Kidney capillary endothelial cell (primary cell): ENCODE data around the gene SYDE1.
A peak's percentile ranks its signal among the peaks of the same experiment; 100 is the strongest.
"Not testable (repeated sequence)": the region's sequence is repeated elsewhere in the genome, so short reads cannot be mapped to it uniquely, and the experiment has no call there.

Source experiments
- DNase-seq: peaks from one replicate; pipeline ENCODE4 v3.0.0-alpha.2; 2018; ENCODE audit warnings: low spot score

The SYDE1 gene, protein sequence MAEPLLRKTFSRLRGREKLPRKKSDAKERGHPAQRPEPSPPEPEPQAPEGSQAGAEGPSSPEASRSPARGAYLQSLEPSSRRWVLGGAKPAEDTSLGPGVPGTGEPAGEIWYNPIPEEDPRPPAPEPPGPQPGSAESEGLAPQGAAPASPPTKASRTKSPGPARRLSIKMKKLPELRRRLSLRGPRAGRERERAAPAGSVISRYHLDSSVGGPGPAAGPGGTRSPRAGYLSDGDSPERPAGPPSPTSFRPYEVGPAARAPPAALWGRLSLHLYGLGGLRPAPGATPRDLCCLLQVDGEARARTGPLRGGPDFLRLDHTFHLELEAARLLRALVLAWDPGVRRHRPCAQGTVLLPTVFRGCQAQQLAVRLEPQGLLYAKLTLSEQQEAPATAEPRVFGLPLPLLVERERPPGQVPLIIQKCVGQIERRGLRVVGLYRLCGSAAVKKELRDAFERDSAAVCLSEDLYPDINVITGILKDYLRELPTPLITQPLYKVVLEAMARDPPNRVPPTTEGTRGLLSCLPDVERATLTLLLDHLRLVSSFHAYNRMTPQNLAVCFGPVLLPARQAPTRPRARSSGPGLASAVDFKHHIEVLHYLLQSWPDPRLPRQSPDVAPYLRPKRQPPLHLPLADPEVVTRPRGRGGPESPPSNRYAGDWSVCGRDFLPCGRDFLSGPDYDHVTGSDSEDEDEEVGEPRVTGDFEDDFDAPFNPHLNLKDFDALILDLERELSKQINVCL

GRCh38 chr19:15107061-15108010 lies at the start of gene SYDE1:
Gene SYDE1, plus strand, starts transcription at chr19:15107401. Its CDS starts 33 bp downstream, at chr19:15107434.
- DNase-seq, result peak; percentile 41

DNA sequence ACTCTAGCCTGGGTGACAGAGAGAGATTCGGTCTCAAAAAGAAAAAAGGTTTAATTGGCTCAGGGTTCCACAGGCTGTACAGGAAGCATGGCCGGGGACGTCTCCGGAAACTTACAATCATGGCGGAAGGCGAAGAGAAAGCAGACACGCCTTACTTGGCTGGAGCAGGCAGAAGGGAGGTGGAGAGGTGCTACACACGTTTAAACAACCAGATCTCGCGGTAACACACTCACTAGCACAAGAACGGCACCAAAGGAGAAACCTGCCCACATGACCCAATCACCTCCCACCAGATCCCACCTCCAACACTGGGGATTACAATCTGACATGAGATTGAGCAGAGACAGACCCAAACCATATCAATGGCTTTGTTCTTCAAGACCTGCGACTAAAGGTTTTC lies 45.2 kb upstream of the SYDE1 start:
- DNase-seq, result no peak

- not testable (repeated sequence) for DNase-seq
These were observed 36.8 kb upstream of the SYDE1 start for GRCh38 chr19:15070386-15070785.

DNA sequence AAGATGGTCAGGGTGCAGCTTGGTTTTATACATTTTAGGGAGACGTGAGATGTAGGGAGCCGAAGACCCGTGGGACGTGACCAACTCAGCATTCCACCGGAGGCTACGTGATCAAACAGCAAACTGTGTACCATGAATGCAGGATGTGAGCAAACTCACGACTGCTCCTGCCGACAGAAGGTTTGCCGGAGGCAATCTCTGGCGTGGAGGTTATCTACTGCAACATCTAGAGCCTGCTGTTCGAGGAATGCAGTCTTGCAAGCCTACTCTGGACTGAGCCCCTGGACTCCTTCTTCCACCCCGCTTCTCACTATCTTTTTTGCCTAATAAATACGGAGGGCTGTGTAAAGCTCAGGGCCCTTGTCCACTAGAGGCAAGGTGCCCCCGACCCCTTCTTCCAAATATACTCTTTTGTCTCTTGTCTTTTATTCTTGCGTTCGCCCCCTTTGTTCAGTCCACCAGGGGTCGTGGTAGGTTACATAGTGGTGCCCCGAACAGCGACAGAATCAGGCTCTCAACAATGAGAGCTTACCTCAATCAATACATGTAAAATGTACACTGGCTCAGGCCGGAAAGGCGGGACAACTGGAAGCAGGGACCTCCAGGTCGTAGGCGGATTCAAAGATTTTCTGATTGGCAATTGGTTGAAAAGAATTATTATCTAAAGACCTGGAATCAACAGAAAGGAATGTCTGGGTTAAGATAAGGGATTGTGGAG lies 34.1 kb upstream of the SYDE1 start:
- DNase-seq, result no peak

DNA sequence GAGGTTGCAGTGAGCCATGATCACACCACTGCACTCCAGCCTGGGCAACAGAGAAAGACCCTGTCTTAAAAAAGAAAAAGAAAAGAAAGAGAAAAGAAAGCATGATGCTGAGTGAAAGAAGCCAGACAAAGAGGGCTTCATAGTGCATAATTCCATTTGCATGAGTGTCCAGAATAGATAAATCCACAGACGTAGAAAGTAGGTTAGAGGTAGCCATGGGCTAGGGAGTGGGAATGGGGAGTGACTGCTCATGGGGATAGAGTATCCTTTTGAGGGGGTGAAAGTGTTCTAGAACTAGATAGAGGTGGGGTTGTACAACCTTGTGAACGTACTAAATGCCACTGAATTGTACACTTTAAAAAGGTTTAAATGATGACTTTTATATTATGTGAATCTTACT lies 32.8 kb upstream of the SYDE1 start:
- no peak for DNase-seq

GRCh38 chr19:15075806-15076205 lies 31.4 kb upstream of the SYDE1 start:
- no peak for DNase-seq

GRCh38 chr19:15080002-15080401 lies 27.2 kb upstream of the SYDE1 start:
- DNase-seq, result not testable (repeated sequence)

DNA sequence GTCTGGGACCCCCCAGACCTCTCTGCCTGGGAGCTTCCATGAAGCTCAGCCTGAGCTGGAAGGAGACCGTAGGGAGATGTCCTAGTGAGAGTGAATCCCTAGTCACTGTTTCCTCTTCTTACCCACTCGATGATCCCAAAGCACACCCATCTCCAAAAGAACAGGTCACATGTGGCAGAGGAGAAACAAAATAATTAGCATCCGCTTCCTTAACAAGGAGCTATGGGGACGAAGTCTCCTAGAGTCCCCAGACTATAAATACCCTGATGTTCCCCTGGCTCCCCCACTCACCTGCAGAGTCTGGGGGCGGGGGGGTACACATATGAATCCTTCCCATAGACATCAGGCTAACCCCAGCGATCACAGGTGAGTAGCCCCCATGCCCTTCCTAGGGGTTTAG lies 25.3 kb upstream of the SYDE1 start, which contains the start of gene OR1I1:
Gene OR1I1 (plus strand): TSS at position 301 of the 400 bp plus-strand sequence. CDS start 4,855 bp downstream, outside the sequence.
- no peak for DNase-seq

- no peak for DNase-seq
These were observed 20.0 kb upstream of the SYDE1 start for GRCh38 chr19:15087182-15087581.

DNA sequence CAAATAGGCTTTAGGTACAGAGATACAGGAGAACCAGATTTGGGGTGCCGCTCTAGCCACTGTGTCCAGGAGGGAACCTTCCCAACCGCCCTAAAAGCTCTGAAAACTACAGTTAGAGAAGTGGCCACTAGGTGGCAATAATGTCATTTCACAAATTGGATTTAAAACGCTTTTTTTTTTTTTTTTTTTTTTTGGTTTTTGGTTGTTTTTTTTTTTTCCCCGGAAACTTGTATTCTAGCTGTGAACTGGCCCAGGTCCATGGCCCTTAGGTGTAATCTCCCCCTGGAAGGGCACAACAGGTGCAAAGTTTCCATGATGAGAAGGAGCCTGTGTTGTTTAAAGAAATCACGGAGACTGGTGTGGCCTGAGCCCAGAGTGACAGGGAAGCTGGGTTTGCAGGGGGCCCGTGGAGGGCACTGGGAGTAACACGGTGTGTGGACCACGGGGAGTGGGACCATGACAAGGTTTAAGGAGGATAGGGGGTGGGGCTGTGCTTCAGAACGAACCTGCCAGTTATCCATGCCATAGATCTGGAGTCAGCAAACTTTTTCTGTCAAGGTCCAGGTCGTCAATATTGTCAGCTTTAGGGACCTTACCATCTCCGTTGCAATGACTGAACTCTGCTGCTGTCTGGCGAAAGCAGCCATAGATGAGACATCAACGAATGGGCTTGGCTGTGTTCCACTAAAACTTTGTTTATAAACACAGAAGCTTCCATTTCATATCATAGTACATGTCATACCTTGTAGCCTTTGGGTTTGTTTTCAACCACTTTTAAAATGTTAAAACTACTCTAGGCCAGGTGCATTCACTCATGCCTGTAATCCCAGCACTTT lies 15.1 kb upstream of the SYDE1 start:
- DNase-seq, result peak; percentile 53

DNA sequence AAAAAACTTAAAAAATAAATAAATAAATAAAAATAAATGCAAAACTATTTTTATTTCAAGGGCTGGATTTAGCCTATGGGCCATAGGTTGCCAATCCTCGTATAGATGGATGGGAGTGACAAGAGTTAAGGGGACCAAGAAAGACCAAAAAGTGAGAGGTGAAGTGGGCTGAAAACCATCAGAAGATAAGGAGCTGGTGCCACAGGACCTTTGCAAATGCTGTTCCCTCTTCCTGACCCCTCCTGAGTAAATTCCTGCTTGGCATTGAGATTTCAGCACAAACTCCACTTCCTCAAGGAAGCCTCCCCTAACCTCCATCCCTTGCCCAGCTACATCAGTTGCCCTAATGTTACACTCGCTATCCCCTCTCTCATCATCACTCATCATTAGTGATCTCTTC lies 14.2 kb upstream of the SYDE1 start:
- DNase-seq, result no peak

DNA sequence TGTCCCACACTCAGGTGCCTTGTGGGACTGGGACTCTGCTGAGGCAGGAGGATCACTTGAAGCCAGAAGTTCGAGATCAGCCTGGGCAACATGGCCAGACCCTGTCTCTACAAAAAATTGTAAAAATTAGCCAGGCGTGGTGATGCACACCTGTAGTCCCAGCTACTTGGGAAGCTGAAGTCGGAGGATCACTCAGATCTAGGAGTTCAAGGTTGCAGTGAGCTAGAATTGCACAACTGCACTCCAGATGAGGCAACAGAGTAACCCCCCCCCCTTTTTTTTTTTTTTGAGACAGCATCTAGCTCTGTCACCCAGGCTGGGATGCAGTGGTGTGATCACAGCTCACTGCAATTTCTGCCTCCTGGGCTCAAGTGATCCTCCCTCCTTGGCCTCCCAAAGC lies 11.0 kb upstream of the SYDE1 start:
- DNase-seq, result no peak

- not testable (repeated sequence) for DNase-seq
These were observed 9.2 kb upstream of the SYDE1 start for GRCh38 chr19:15097980-15098379.

DNA sequence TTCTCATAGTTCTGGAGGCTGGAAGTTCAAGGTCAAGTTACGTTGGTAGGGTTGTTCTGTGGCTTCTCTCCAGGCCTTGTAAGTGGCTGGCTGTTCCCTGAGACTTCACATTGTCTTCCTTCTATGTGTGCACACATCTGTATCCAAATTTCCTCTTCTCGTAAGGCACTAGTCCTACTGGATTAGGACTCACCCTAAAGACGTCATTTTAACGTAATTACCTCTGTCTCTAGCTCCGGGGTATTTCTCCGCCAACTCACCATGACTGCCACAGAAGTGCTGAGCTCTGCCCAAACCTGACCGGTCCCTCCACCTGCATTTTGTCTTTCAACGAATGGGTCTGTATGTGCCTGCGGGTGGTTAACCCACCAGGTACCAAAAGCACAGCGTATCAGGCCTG lies 8.7 kb upstream of the SYDE1 start:
- no peak for DNase-seq

GRCh38 chr19:15099017-15099582 lies 8.1 kb upstream of the SYDE1 start:
- DNase-seq, result no peak

- peak; percentile 47 for DNase-seq
These were observed 5.6 kb upstream of the SYDE1 start for GRCh38 chr19:15101479-15102082.

GRCh38 chr19:15104003-15104402 lies 3.2 kb upstream of the SYDE1 start:
- DNase-seq, result no peak

DNA sequence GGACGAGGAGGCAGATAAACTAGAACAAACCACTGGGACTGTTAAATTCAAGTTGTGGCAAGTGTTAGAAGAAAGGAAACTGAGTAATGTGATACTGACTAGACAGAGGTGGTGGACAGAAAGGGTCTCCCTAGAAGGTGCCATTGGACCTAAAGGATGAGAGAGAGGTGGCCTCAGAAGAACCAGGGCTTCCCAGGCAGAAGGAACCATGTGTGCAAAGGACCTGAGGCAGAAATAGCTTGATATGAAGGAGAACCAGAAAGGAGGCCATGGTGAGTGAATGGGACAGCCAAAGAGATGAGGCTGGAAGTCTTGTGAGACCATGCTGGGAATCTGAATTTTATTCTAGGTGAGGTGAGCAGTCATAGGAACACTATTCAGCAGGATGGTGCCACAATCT lies 2.8 kb upstream of the SYDE1 start:
- DNase-seq, result no peak

- DNase-seq, result no peak
These were observed 2.2 kb upstream of the SYDE1 start for GRCh38 chr19:15105044-15105443.
